Body of pancreas (tissue), 4 donors: Measurements from ENCODE around the gene ARID1A. TPM values are rescaled to one million over a fixed set of nuclear protein-coding genes. Genes with fewer than 3 reads are reported as not detected.

Experiments used
- ATAC-seq: fragments of 150-250 bp; one replicate; pipeline ENCODE4 v1.9.1; 2016
- DNase-seq, 4 donors: peaks; one replicate each; pipeline ENCODE4 v3.0.0-alpha.2; 2019
- H3K27ac ChIP-seq, 4 donors: fragments of 200-600 bp; sonication (generic); 1 replicate in 3 of 4; 2 replicates in 1 of 4; pipeline versions ENCODE4 v1.5.1 to v1.6.1; 2016 to 2019; ENCODE audit warnings: mild to moderate bottlenecking in 1 of 4, mixed read lengths in 1 of 4, moderate library complexity in 1 of 4
- H3K27me3 ChIP-seq, 2 donors: fragments of 200-600 bp; sonication (generic); one replicate each; pipeline ENCODE4 v1.6.0; 2016; ENCODE audit warnings: mild to moderate bottlenecking in 1 of 2
- H3K36me3 ChIP-seq, 2 donors: fragments of 200-600 bp; sonication (generic); replicated peaks in 1 of 2; 2 replicates each; pipeline ENCODE4 v1.5.1; 2016; ENCODE audit warnings: low read depth in 2 of 2; ENCODE audit not compliant: insufficient read depth in 1 of 2
- H3K4me1 ChIP-seq: fragments of 200-600 bp; sonication (generic); one replicate; pipeline ENCODE4 v1.6.0; 2016
- H3K4me3 ChIP-seq, 2 donors: fragments of 200-600 bp; sonication (generic); 1 replicate in 1 of 2; 2 replicates in 1 of 2; pipeline ENCODE4 v1.5.1; 2016 to 2019
- H3K9me3 ChIP-seq, 3 donors: fragments of 200-600 bp; sonication (generic); 1 replicate in 2 of 3; 2 replicates in 1 of 3; pipeline ENCODE4 v1.5.1; 2016
- CTCF ChIP-seq, 7 experiments: fragments of 450-650 bp in 4 of 7; fragments of 200-600 bp in 3 of 7; sonication (generic) in 3 of 7; IDR thresholded peaks; one replicate each; pipeline ENCODE4 v1.5.1; 2016 to 2019; ENCODE audit warnings: antibody characterized with exemption in 7 of 7
- POLR2A ChIP-seq, 3 donors: fragments of 450-650 bp; IDR thresholded peaks; one replicate each; pipeline ENCODE4 v1.6.1; 2016; ENCODE audit warnings: antibody characterized with exemption in 3 of 3, mild to moderate bottlenecking in 2 of 3
- WGBS, 2 donors: methylation state at CpG; one replicate each; pipeline ENCODE4 v1.1.5; 2017; 5-methylcytosine and 5-hydroxymethylcytosine counted together
- intact Hi-C: fragments of 100-400 bp; cut with DNase I; formaldehyde crosslinking; loops from one replicate; pipeline ENCODE4 v1.15.1; 2023
- total RNA-seq, 2 donors: library from RNA; depleted of rRNA; stranded (reverse); fragments of >200 nt; gene quantifications; one replicate each; pipeline ENCODE4 v1.1.0, GENCODE V29; 2016

Gene ARID1A
- total RNA-seq, 2 donors from 2014 or later = 23.7 to 25.9 TPM

DNA sequence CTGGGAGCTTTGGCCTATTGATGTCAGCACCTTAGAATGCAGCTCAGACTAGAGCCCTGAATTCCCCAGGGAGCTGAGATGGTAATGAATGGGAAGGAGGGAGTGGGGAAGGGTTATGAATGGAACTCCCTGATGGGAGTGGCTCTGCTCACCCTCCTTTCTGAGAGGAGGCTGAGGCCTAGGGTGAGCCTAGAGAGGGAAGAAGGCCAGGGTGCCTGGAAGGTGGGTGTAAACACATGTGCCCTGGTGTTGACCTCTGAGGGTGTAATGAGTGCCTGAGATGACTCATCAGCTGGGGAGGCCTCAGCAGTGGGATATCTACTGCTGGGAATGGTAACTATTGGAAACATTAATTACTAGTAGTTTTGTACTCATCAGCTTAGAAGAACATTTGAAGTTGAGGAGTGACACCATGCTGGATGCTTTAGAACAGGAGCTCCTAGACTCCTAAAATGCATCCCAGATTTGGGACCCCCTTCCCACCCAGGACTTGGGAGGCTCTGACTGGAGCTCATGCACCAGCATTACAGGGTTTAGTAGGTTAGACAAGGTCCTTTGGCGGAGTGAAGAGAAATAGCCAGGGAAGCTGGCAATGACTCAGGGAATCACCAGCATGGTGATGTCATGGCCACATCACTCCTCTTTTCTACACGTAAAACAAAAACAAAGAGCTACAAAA lies 76.0 kb downstream of the ARID1A start:
- no peaks in the 10 kb centered on the region for H3K27me3 ChIP-seq
- H3K27ac ChIP-seq = peak overlapping the region in 1 of 4 donors; percentile 32
- ATAC-seq (peak; percentile 57), DNase-seq (peak in 2 of 4 donors; percentile 32 to 54)
- H3K4me1 ChIP-seq = peaks cover 21% of the 10 kb centered on the region
- TF ChIP-seq POLR2A (IDR thresholded peaks at IDR 0.05) = no peak
- TF ChIP-seq CTCF (IDR thresholded peaks at IDR 0.05) = no peak
- WGBS, 2 donors = 79 to 93% methylated on average over 2 of the region's 2 CpGs
- peaks cover 21 to 49% of the 10 kb centered on the region in 2 donors for H3K36me3 ChIP-seq
- H3K9me3 ChIP-seq = no peaks in the 10 kb centered on the region
- intact Hi-C loops = no loop called here
- H3K4me3 ChIP-seq = no peak overlapping the region

DNA sequence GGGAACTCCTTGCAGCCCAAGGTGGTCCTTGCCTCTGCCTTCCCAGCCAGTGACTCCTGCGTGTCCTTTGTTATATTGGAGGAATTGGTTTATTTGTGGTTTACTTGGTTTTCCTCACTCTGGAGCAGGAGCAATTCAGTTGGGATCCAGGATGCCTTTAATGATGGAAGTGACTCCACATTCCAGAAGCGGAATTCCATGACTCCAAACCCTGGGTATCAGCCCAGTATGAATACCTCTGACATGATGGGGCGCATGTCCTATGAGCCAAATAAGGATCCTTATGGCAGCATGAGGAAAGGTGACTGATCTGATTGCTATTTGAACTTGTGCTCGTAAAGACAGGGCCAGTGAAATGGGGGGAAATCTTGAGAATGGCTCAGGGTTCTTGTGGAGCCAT lies 76.9 kb downstream of the ARID1A start:
- Histone ChIP-seq H3K9me3 (no peaks in the 10 kb centered on the region), H3K4me1 (peaks cover 21% of the 10 kb centered on the region), H3K27ac (no peak overlapping the region), H3K4me3 (no peak overlapping the region), H3K36me3 (peaks cover 16 to 43% of the 10 kb centered on the region in 2 donors), H3K27me3 (no peaks in the 10 kb centered on the region)
- no peak for TF ChIP-seq POLR2A (IDR thresholded peaks at IDR 0.05)
- TF ChIP-seq CTCF (IDR thresholded peaks at IDR 0.05) = no peak
- intact Hi-C loops = no loop called here
- no peak for DNase-seq
- ATAC-seq = no peak
- WGBS, 2 donors = 85 to 89% methylated on average over 4 of the region's 4 CpGs

- no peaks in the 10 kb centered on the region for H3K27me3 ChIP-seq
- H3K9me3 ChIP-seq = no peaks in the 10 kb centered on the region
- TF ChIP-seq CTCF (IDR thresholded peaks at IDR 0.05) = no peak
- no peak for TF ChIP-seq POLR2A (IDR thresholded peaks at IDR 0.05)
- ATAC-seq (no peak), DNase-seq (no peak)
- H3K4me1 ChIP-seq = peaks cover 7% of the 10 kb centered on the region
- intact Hi-C loops = no loop called here
- H3K4me3 ChIP-seq = no peak overlapping the region
- H3K36me3 ChIP-seq = peaks cover 20 to 48% of the 10 kb centered on the region in 2 donors
- H3K27ac ChIP-seq = no peak overlapping the region
- WGBS, 2 donors = 88 to 100% methylated on average over 1 to 13 of the region's 13 CpGs
Measured at GRCh38 chr1:26774462-26774861, 78.6 kb downstream of the ARID1A start.

- intact Hi-C loops = no loop called here
- Histone ChIP-seq H3K9me3 (no peaks in the 10 kb centered on the region), H3K27me3 (no peaks in the 10 kb centered on the region), H3K27ac (no peak overlapping the region), H3K4me3 (no peak overlapping the region), H3K4me1 (peaks cover 7% of the 10 kb centered on the region), H3K36me3 (peaks cover 20 to 58% of the 10 kb centered on the region in 2 donors)
- 48 to 54% methylated on average over 4 of the region's 4 CpGs for WGBS, 2 donors
- ATAC-seq (no peak), DNase-seq (no peak)
- no peak for TF ChIP-seq CTCF (IDR thresholded peaks at IDR 0.05)
- no peak for TF ChIP-seq POLR2A (IDR thresholded peaks at IDR 0.05)
Measured at GRCh38 chr1:26775666-26776065, 79.9 kb downstream of the ARID1A start.

GRCh38 chr1:26779098-26779668 lies 83.4 kb downstream of the ARID1A start:
- H3K36me3 ChIP-seq = peaks cover 13 to 40% of the 10 kb centered on the region in 2 donors
- H3K27me3 ChIP-seq = no peaks in the 10 kb centered on the region
- 79 to 81% methylated on average over 7 to 11 of the region's 11 CpGs for WGBS, 2 donors
- DNase-seq = no peak
- no peak for ATAC-seq
- TF ChIP-seq POLR2A (IDR thresholded peaks at IDR 0.05) (no peak), CTCF (IDR thresholded peaks at IDR 0.05) (no peak)
- H3K9me3 ChIP-seq = no peaks in the 10 kb centered on the region
- no peak overlapping the region for H3K27ac ChIP-seq
- H3K4me1 ChIP-seq = peaks cover 20% of the 10 kb centered on the region
- H3K4me3 ChIP-seq = no peak overlapping the region
- intact Hi-C loops = no loop called here
